Activated gamma-delta T cell (primary cell): ENCODE measurements around the gene RBMY1J.
"Not testable (repeated sequence)": the region's sequence is repeated elsewhere in the genome, so short reads cannot be mapped to it uniquely, and the experiment has no call there.

Experiments
- DNase-seq: peaks from one replicate; lab custom pipeline; 2025; lab: John Stamatoyannopoulos, UW
- total RNA-seq, 2 donors: gene quantifications; one replicate each; lab custom pipeline; 2026; lab: John Stamatoyannopoulos, UW

Gene RBMY1J
- total RNA-seq = 0 reads per million in 2 donors

DNA sequence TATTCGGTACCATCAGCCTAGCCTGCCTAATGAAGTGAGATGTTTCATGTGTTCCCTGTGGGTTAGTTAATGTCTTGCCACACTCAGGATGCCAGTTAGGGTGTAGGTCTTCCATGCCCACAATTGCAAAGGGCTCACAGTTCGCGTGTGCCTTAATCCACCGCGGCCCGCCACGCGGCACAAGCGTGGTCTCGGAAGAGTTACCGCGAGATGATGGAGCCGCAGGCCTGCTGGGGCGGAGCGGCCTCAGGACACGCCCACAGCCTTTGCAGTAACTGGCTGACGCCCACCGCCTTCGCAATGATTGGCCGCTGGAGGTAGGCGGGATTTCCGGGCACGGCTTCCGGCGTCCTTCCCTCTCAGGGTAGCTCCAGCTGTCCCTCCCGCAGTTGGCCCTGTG lies at the start of gene RBMY1J:
Gene RBMY1J, plus strand, starts transcription at position 301 of the 400 bp plus-strand sequence. CDS start 2,038 bp downstream, outside the sequence.
- not testable (repeated sequence) for DNase-seq

DNA sequence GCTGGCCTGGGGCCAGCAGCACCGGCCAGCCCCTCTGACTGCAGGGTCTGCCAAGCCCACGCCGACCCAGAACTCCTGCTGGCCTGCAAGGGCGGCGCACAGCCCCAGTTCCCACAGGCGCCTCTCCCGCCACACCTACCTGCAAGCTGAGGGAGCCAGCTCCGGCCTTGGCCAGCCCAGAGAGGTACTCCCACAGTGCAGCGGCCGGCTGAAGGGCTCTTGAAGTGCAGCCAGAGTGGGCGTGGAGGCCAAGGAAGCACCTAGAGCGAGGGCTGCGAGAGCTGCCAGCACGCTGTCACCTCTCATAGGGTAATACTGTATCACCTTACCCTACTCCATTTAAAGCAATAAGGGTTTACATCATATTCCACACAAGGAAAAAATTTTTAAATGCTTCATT lies 35.8 kb upstream of the RBMY1J start:
- DNase-seq = no peak

DNA sequence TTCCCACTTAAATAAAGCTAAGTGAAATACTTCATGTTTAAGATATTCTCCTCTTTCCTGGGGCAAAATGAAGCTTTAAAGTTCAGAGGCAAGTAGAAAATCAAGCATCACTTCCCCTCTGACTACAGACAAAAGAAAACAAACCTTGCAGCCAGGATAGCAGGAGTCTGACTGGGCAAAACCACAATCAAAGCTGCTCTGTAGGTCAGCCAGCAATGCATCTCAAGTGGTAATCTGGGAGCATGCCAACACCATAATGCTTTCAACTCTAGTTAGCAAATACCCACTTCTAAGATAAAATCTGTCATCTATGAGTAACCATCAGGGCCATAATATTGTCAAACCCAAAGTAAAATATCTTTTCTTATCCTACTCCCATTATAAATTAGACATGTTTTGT lies 32.6 kb upstream of the RBMY1J start:
- DNase-seq = no peak

DNA sequence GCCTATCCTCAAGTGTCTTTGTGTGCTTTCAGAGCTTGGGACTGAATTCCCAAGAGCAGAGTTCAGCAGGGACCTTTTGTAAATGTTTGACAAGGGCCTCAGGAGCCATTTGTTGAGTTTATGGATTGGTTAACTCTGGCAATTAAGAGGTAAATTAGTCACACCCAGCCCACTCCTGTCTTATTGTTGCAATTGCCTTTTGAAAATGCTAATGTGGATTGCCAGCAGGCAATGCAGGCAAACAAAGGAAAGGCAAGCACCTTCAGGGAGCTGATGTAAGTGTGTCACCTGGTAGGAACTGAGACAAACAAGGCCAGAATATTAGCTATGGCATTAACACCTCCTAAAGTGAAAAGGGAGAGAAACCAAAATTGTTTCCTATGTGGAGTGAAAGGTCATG lies 29.7 kb upstream of the RBMY1J start:
- DNase-seq = no peak

DNA sequence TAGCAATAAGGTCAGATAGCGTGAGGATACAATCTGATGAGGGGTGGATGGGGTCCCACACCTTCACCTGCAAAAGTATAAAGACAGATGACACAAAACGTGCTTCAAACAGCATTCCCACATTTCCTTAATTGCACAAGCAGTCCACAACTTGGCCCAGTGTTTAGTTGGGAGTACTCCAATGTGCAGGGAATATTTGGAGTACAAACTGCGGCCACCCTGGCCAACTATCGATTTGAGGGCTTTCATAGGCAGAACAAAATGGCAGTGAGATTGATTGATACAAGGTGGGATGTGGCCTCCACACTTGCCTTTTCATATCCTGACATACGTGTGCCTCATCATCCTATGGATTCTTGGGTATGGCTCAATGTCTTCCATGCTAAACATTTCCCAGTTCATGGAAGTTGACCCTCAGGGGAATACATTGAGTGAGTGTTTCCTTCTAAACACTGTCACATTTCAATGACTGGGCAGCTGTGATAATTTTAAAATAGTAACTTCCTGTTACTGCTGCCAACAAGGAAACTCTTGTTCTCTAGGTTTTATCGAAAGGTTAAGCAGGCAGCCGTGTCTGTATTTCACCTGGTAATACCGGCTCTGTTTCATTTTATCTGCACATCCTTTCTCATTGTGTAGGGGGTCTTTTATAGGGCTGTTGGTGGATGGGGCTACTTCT lies 41.6 kb downstream of the RBMY1J start:
- DNase-seq = not testable (repeated sequence)

DNA sequence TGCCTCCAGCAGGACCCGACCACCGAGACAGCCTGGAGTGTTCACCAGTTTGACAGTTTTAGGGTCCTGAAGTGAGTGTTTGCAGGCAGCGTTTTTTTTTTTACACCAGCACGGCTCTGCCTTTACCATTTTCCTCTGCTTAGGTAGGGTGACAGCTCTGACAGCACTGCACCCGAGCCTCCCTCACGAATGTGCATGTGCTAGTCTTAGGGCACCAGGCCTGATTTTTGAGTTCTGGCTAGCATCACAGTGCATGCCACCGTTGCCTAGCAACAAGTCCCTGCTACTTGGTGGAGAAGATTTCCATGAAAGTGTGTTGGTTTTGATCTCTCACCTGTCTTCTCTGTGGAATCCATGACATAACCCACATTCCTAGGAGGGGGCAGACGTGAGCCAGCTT lies 52.3 kb downstream of the RBMY1J start:
- not testable (repeated sequence) for DNase-seq

DNA sequence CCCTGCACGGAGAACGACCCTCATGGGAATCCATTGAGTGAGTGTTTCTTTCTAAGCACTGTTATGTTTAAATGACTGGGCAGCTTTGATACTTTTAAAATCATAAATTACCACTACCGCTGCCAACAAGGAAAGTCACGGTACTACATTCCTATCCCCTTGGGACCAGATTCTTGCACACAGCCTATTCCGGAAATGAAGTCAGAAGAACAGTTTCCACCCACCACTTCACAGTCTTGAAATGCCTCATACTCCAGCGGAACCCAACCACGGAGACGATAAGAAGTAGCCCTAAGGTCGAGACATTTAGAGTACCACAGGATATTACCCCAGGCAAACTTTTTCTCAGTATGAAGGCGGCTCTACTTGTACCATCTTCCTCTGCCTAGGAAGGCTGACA lies 58.8 kb downstream of the RBMY1J start:
- not testable (repeated sequence) for DNase-seq
